LNCAP (cell line): ENCODE data around the gene CAPN10.

Experiments used
- CTCF ChIP-seq: fragments of 450-650 bp; IDR thresholded peaks from 2 replicates; pipeline ENCODE4 v1.5.1; 2017; ENCODE audit warnings: mild to moderate bottlenecking

CAPN10 gene

DNA sequence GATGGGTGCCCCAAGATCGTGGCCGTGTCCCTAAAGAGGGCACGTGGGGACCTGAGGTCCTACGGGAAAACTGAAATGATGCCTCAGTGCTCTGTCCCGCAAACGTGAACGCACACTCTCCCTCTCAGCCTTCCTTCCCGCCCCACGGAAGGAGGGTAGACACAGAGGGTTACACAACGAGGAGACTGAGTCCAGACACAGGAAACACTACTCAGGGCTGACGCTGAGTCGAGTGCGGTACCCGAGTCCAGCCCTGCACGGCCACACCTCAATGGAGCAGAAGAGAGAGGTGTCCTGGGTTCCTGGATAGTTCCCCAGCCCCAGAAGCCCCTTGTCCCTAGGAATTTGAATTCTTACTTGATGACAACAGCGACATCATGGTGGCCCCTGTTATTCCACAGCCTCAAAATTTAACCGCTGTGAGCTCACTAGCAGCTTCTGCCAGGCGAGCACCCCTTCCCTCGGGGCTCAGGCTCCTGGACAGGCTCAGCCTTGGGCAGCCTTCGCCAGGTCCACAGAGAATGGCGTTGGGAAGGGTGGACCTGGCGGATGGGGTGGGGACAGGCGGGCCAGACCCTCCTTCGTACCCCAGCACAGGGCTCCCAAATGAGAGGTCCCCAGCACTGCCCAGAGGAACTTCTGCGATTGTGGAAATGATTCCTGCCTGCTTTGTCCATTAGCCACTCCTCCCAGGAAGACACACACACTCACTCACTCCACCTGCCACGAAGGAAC, 19.2 kb upstream of the CAPN10 start:
- TF ChIP-seq CTCF = no peak

GRCh38 chr2:240567872-240568677, 18.5 kb upstream of the CAPN10 start, which contains the start of gene RNPEPL1:
TSS of gene RNPEPL1 (plus strand) at chr2:240568484. CDS start at chr2:240568587, 103 bp downstream.
- peak; percentile 35; the same call in 1 of the 2 replicates for TF ChIP-seq CTCF

GRCh38 chr2:240568678-240569522, 17.6 kb upstream of the CAPN10 start:
- TF ChIP-seq CTCF = no peak

DNA sequence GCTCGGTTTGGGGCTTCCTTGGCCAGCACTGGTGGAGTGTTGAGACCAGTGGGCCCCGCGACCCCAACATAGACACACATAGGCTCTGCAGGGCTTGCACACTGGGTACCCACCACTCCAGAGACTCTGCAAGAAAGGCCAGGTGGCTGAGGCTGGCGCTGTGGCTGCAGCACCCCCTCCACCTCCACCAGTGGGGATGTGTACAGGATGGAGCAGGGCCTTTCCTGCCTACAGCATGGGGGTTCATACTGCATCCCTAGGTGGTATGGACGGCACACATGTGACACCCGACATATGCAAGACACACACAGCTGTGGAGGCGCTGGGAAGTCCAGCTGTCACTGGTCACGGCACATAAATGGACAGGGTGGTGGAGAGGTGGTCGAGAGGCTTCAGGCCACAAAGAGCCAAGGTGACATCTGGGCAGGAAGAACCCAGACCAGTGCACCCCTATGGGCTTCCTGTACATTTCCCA, 17.0 kb upstream of the CAPN10 start:
- TF ChIP-seq CTCF = no peak

DNA sequence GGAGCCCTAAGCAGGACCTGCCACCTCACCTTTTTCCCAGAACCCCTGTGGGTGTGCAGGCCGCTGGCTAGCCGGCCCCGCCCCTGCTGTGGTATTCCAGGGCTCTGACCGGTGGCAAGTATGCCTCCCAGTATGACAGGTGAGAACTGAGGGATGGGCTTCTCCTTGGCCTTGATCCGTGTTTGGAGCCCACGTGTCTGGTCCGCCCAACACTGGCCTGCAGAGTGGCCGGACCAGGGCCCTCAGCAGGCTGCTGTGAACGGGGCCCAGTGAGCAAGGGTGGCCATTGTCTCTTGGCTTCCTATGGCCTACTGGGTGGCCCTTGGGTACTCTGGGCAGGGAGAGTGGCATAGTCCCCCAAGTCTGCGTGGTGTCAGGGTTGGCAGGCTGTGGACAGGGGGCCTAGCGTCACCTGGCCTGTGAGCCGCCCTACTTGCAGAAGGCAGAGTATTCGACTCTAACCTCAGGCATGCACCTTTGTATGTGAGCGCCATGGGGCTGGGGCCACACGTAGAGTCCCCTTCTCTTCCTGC, 16.5 kb upstream of the CAPN10 start:
- TF ChIP-seq CTCF = no peak

DNA sequence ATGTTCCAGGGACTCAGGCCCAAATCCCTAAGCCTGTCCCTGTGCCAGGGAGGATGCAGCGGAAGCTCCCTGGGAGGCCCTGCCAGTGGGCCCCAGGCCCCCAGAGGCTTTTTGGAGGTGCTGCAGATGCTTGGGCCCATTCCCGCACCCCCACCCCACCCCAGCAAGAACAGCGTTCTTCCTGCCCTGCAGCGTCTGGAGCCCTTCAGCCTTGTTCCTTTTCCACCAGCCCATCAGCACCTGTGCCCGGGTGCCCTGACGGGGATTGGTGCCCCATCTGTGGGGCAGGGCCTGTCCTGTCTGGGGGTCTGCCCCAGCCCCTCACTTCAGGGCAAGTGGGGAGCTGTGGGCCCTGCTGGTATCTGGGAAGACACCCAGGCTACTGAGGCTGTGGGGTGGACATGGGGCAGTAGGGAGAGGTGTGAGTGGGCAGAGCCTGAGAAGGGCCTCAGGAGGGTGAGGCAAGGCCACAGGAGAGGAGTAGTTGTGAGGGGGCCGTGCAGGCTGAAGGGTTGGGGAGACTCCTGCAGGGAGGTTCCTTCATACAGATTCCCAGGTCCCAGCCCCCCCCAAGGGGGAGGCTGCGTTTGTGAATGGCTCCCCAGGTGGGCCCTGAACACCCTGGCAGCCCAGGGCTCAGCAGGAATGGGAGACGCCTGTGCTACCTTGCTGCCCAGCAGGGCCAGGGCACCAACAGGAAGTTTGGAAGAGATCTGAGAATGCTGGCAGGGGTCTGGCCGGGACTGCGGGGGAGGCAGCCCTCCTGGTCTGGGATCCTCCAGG, 15.8 kb upstream of the CAPN10 start:
- TF ChIP-seq CTCF = no peak
